HepG2 (cell line): Measurements from ENCODE around the gene ODC1. TPM values are rescaled to one million over a fixed set of nuclear protein-coding genes. Genes with fewer than 3 reads are reported as not detected.

ENCODE experiments used
- ASH2L ChIP-seq: fragments of 300-600, 200-600 bp; sonication (generic); IDR thresholded peaks from 2 replicates; pipeline ENCODE4 v1.7.0; 2017; ENCODE audit warnings: low read depth, mild to moderate bottlenecking, moderate library complexity, mixed read lengths, low read length; ENCODE audit not compliant: insufficient read length
- DR1 ChIP-seq: sonication (generic); formaldehyde crosslinking; IDR thresholded peaks from 2 replicates; pipeline ENCODE4 v1.8.0; 2021; ENCODE audit warnings: mild to moderate bottlenecking, missing genetic modification reagents, inconsistent platforms
- ETV5 ChIP-seq: IDR thresholded peaks from 2 replicates; pipeline ENCODE4 v1.6.1; 2018; ENCODE audit warnings: missing biosample characterization, missing genetic modification reagents, inconsistent platforms, borderline replicate concordance
- GFI1 ChIP-seq: sonication (generic); formaldehyde crosslinking; IDR thresholded peaks from 2 replicates; pipeline ENCODE4 v1.5.0; 2020; ENCODE audit warnings: missing genetic modification reagents, mild to moderate bottlenecking, borderline replicate concordance
- HOXA7 ChIP-seq: sonication (generic); formaldehyde crosslinking; IDR thresholded peaks from 2 replicates; pipeline ENCODE4 v1.8.1; 2022; ENCODE audit warnings: mild to moderate bottlenecking, missing genetic modification reagents, moderate library complexity
- HOXA9 ChIP-seq: sonication (generic); formaldehyde crosslinking; IDR thresholded peaks from 2 replicates; pipeline ENCODE4 v1.8.1; 2022; ENCODE audit warnings: missing genetic modification reagents, mild to moderate bottlenecking, moderate library complexity, borderline replicate concordance
- JUN ChIP-seq: sonication (generic); formaldehyde crosslinking; IDR thresholded peaks from 2 replicates; pipeline ENCODE4 v1.4.0; 2020; ENCODE audit warnings: mild to moderate bottlenecking, missing genetic modification reagents
- MAF1 ChIP-seq: sonication (generic); formaldehyde crosslinking; IDR thresholded peaks from 2 replicates; pipeline ENCODE4 v1.5.0; 2020; ENCODE audit warnings: missing genetic modification reagents, borderline replicate concordance
- MATR3 ChIP-seq: sonication (generic); formaldehyde crosslinking; IDR thresholded peaks from 2 replicates; pipeline ENCODE4 v1.4.0; 2020; ENCODE audit warnings: missing genetic modification reagents
- NFRKB ChIP-seq: fragments of 450-650 bp; IDR thresholded peaks from 2 replicates; pipeline ENCODE4 v1.6.1; 2017
- PHF20 ChIP-seq: sonication (generic); formaldehyde crosslinking; IDR thresholded peaks from 2 replicates; pipeline ENCODE4 v1.5.0; 2020; ENCODE audit warnings: mild to moderate bottlenecking, missing genetic modification reagents
- RAD51 ChIP-seq: fragments of 450-650 bp; IDR thresholded peaks from 2 replicates; pipeline ENCODE4 v1.6.1; 2016; ENCODE audit warnings: borderline replicate concordance
- REPIN1 ChIP-seq: sonication (generic); formaldehyde crosslinking; IDR thresholded peaks from 2 replicates; pipeline ENCODE4 v1.8.0; 2022; ENCODE audit warnings: missing genetic modification reagents, low read depth, mild to moderate bottlenecking, borderline replicate concordance
- SIN3A ChIP-seq: IDR thresholded peaks from 2 replicates; pipeline ENCODE4 v1.6.1; 2011; ENCODE audit warnings: low read depth, mild to moderate bottlenecking, control low read depth, low read length, borderline replicate concordance
- SYNCRIP ChIP-seq: fragments of 200-400 bp; formaldehyde crosslinking; IDR thresholded peaks from 2 replicates; pipeline ENCODE4 v1.6.1; 2018; ENCODE audit warnings: mild to moderate bottlenecking, low read depth, low read length; ENCODE audit not compliant: insufficient read depth
- TEAD3 ChIP-seq: optimal IDR thresholded peaks from 2 replicates; pipeline ENCODE3; 2016; ENCODE audit warnings: borderline replicate concordance
- ZNF101 ChIP-seq: sonication (generic); formaldehyde crosslinking; IDR thresholded peaks from 2 replicates; pipeline ENCODE4 v1.4.0; 2020; ENCODE audit warnings: mild to moderate bottlenecking, low read depth, missing genetic modification reagents, borderline replicate concordance
- ZNF263 ChIP-seq: sonication (generic); formaldehyde crosslinking; IDR thresholded peaks from 2 replicates; pipeline ENCODE4 v1.4.0; 2020; ENCODE audit warnings: missing genetic modification reagents
- ZNF30 ChIP-seq: sonication (generic); formaldehyde crosslinking; IDR thresholded peaks from 2 replicates; pipeline ENCODE4 v1.5.0; 2020; ENCODE audit warnings: mild to moderate bottlenecking, missing genetic modification reagents
- ZNF333 ChIP-seq: sonication (generic); formaldehyde crosslinking; IDR thresholded peaks from 2 replicates; pipeline ENCODE4 v1.4.0; 2020; ENCODE audit warnings: mild to moderate bottlenecking, missing genetic modification reagents, borderline replicate concordance
- ZNF34 ChIP-seq: sonication (generic); formaldehyde crosslinking; IDR thresholded peaks from 2 replicates; pipeline ENCODE4 v1.4.0; 2020; ENCODE audit warnings: mild to moderate bottlenecking, missing genetic modification reagents, borderline replicate concordance
- ZNF589 ChIP-seq: sonication (generic); formaldehyde crosslinking; conservative IDR thresholded peaks from 2 replicates; pipeline ENCODE4 v1.8.0; 2022; ENCODE audit warnings: mild to moderate bottlenecking, moderate library complexity, missing genetic modification reagents
- ZNF678 ChIP-seq: sonication (generic); formaldehyde crosslinking; IDR thresholded peaks from 2 replicates; pipeline ENCODE4 v1.4.0; 2020; ENCODE audit warnings: mild to moderate bottlenecking, missing genetic modification reagents
- ZNF75D ChIP-seq: sonication (generic); formaldehyde crosslinking; IDR thresholded peaks from 2 replicates; pipeline ENCODE4 v1.8.1; 2023; ENCODE audit warnings: missing genetic modification reagents, mild to moderate bottlenecking, borderline replicate concordance
- ZNF766 ChIP-seq: sonication (generic); formaldehyde crosslinking; IDR thresholded peaks from 2 replicates; pipeline ENCODE4 v1.5.0; 2020; ENCODE audit warnings: missing genetic modification reagents, borderline replicate concordance
- ZNF772 ChIP-seq: sonication (generic); formaldehyde crosslinking; IDR thresholded peaks from 2 replicates; pipeline ENCODE4 v1.5.0; 2020; ENCODE audit warnings: mild to moderate bottlenecking, missing genetic modification reagents
- ZNF83 ChIP-seq: sonication (generic); formaldehyde crosslinking; IDR thresholded peaks from 2 replicates; pipeline ENCODE4 v1.4.0; 2020; ENCODE audit warnings: missing genetic modification reagents, mild to moderate bottlenecking, borderline replicate concordance
- polyA plus RNA-seq, 8 experiments: library from polyadenylated mRNA; depleted of rRNA in 3 of 8; stranded (reverse) in 7 of 8; unstranded in 1 of 8; fragments of >200 nt; fragmentation: Illumina TruSeq in 4 of 8; extraction: Trizol in 4 of 8; gene quantifications; 2 replicates each; pipeline versions ENCODE4 v1.2.1 to v1.2.3, GENCODE V29; 2011 to 2016; ENCODE audit warnings: low read depth in 4 of 8, missing spikeins in 1 of 8, mixed read lengths in 1 of 8; ENCODE audit not compliant: insufficient read depth in 1 of 8
- total RNA-seq, 5 experiments: library from RNA; depleted of rRNA; stranded (reverse); fragments of >200 nt; fragmentation: Illumina TruSeq; extraction: Trizol; gene quantifications; 2 replicates each; pipeline ENCODE4 v1.2.3, GENCODE V29; 2016; ENCODE audit warnings: low read depth in 1 of 5
- TF ChIP-seq, protein P1 (sequence below): IDR thresholded peaks from 2 replicates; pipeline ENCODE4 v1.6.1; 2016; ENCODE audit warnings: mild to moderate bottlenecking, missing biosample characterization, missing genetic modification reagents
- TF ChIP-seq, protein P2 (sequence below): IDR thresholded peaks from 2 replicates; pipeline ENCODE4 v1.6.1; 2016; ENCODE audit warnings: low read depth, borderline replicate concordance
- TF ChIP-seq, protein P3 (sequence below): sonication (generic); formaldehyde crosslinking; IDR thresholded peaks from 2 replicates; pipeline ENCODE4 v1.9.0; 2021; ENCODE audit warnings: missing genetic modification reagents, mild to moderate bottlenecking, borderline replicate concordance

ODC1 gene
- total and polyA plus RNA-seq, 2 of the 13 experiments (the other 11 are each of a cell fraction or from before 2014, with no cell fraction given), result 142 to 371 TPM

DNA sequence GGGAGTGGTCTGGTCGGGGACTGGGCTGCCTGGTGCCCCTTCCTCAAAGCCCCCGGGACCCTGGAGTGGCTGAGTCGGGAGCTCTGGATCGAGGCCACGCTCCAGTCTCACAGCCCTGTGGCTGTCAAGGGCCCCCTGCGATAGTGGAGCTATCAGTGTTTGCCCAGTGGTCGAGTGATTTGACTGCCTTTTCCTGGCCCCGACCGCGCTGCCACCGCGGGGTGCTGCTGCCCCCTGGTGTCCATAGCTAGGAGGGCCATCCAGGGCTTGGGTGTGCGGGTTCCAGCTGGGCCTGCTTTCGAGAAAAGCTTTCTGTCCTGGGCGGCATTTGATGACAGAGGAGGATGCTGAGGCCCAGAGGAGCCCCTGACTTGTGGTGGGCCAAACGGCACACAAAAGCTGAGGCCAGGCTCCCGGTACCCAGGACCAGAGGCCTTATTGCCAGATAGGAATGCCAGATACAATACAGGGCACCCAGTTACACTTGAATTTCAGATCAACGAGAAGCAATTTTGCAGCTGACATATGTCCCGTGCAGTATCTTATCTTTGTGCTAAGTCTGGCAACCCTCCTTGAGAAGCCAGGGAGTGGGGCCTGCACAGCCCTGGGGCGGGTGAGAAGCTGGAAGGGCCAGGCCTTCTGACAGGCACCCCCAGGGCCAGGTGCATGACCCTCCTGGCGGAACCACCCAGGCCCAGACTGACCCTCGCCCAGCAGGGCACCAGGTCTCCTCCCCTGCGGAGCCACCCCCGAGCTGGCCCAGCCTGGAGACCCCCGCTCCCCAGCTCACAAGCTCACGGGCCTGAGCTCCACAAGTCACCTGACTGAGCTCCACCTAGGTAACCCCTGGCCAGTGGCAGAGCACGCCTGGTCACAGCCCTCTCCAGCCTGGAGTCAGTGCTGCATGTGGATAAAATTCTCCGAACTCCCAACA, 13.0 kb downstream of the ODC1 start (continued):
- TF ChIP-seq ZNF772 (CRISPR knock-in tag), result peak; percentile 76; the same call in 1 of the 2 replicates
- TF ChIP-seq SIN3A, result no peak
- peak; percentile 73; the same call in 1 of the 2 replicates for TF ChIP-seq REPIN1 (CRISPR knock-in tag)
- TF ChIP-seq ZNF83 (CRISPR knock-in tag), result no peak
- TF ChIP-seq ZNF263 (CRISPR knock-in tag), result peak; percentile 13; the same call in 1 of the 2 replicates
- TF ChIP-seq, protein P1, sequence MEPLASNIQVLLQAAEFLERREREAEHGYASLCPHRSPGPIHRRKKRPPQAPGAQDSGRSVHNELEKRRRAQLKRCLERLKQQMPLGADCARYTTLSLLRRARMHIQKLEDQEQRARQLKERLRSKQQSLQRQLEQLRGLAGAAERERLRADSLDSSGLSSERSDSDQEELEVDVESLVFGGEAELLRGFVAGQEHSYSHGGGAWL, result no peak
- no peak for TF ChIP-seq ZNF766
- peak; percentile 32 for TF ChIP-seq ASH2L
- TF ChIP-seq JUN, result no peak
- TF ChIP-seq ZNF101 (CRISPR knock-in tag), result no peak
- TF ChIP-seq MATR3, result no peak
- TF ChIP-seq, protein P2, sequence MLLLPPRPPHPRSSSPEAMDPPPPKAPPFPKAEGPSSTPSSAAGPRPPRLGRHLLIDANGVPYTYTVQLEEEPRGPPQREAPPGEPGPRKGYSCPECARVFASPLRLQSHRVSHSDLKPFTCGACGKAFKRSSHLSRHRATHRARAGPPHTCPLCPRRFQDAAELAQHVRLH (CRISPR knock-in tag), result 0 out of 2 replicates have a peak, but pooled peaks have one; percentile 80
- no peak for TF ChIP-seq RAD51
- no peak for TF ChIP-seq DR1 (CRISPR knock-in tag)
- TF ChIP-seq, protein P3, sequence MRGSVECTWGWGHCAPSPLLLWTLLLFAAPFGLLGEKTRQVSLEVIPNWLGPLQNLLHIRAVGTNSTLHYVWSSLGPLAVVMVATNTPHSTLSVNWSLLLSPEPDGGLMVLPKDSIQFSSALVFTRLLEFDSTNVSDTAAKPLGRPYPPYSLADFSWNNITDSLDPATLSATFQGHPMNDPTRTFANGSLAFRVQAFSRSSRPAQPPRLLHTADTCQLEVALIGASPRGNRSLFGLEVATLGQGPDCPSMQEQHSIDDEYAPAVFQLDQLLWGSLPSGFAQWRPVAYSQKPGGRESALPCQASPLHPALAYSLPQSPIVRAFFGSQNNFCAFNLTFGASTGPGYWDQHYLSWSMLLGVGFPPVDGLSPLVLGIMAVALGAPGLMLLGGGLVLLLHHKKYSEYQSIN (CRISPR knock-in tag), result no peak
- peak; percentile 80 for TF ChIP-seq TEAD3
- TF ChIP-seq SYNCRIP, result no peak
- TF ChIP-seq MAF1 (CRISPR knock-in tag), result no peak
- TF ChIP-seq ETV5 (CRISPR knock-in tag), result peak; percentile 52
- TF ChIP-seq ZNF678 (CRISPR knock-in tag), result no peak
- no peak for TF ChIP-seq HOXA7
- TF ChIP-seq GFI1 (CRISPR knock-in tag), result no peak; the same call in 1 of the 2 replicates
- no peak for TF ChIP-seq NFRKB
- no peak for TF ChIP-seq HOXA9 (CRISPR knock-in tag)
- TF ChIP-seq ZNF75D (CRISPR knock-in tag), result no peak
- TF ChIP-seq ZNF333, result no peak
- TF ChIP-seq PHF20 (CRISPR knock-in tag), result no peak
- no peak for TF ChIP-seq ZNF30 (CRISPR knock-in tag)
- no peak for TF ChIP-seq ZNF589 (CRISPR knock-in tag)
- TF ChIP-seq ZNF34, result no peak
